Ishikawa (cell line): ENCODE results near the gene AP5M1.
A peak's percentile ranks its signal among the peaks of the same experiment; 100 is the strongest.

Experiments used
- CEBPB ChIP-seq: IDR thresholded peaks from 2 replicates; pipeline ENCODE4 v1.6.1; 2012
- CREB1 ChIP-seq: IDR thresholded peaks from 2 replicates; pipeline ENCODE4 v1.6.1; 2012; ENCODE audit warnings: low read depth
- EP300 ChIP-seq: IDR thresholded peaks from 2 replicates; pipeline ENCODE4 v1.6.1; 2012; ENCODE audit warnings: borderline replicate concordance
- FOXM1 ChIP-seq: IDR thresholded peaks from 2 replicates; pipeline ENCODE4 v1.6.1; 2012; ENCODE audit warnings: low read depth, borderline replicate concordance
- NFIC ChIP-seq: IDR thresholded peaks from 2 replicates; pipeline ENCODE4 v1.6.1; 2012
- RAD21 ChIP-seq: IDR thresholded peaks from 2 replicates; pipeline ENCODE4 v1.6.1; 2012; ENCODE audit warnings: low read depth
- TAF1 ChIP-seq: IDR thresholded peaks from 2 replicates; pipeline ENCODE4 v1.6.1; 2012; ENCODE audit warnings: low read depth, mild to moderate bottlenecking
- TCF12 ChIP-seq: IDR thresholded peaks from 2 replicates; pipeline ENCODE4 v1.6.1; 2012; ENCODE audit warnings: low read depth
- YY1 ChIP-seq: IDR thresholded peaks from 2 replicates; pipeline ENCODE4 v1.6.1; 2012; ENCODE audit warnings: low read depth
- TF ChIP-seq, protein P1 (sequence below): IDR thresholded peaks from 2 replicates; pipeline ENCODE4 v1.6.1; 2012
- TF ChIP-seq, protein P2 (sequence below): IDR thresholded peaks from 2 replicates; pipeline ENCODE4 v1.6.1; 2012; ENCODE audit warnings: low read depth, mild to moderate bottlenecking
- TF ChIP-seq, protein P3 (sequence below): IDR thresholded peaks from 2 replicates; pipeline ENCODE4 v1.6.1; 2012

DNA sequence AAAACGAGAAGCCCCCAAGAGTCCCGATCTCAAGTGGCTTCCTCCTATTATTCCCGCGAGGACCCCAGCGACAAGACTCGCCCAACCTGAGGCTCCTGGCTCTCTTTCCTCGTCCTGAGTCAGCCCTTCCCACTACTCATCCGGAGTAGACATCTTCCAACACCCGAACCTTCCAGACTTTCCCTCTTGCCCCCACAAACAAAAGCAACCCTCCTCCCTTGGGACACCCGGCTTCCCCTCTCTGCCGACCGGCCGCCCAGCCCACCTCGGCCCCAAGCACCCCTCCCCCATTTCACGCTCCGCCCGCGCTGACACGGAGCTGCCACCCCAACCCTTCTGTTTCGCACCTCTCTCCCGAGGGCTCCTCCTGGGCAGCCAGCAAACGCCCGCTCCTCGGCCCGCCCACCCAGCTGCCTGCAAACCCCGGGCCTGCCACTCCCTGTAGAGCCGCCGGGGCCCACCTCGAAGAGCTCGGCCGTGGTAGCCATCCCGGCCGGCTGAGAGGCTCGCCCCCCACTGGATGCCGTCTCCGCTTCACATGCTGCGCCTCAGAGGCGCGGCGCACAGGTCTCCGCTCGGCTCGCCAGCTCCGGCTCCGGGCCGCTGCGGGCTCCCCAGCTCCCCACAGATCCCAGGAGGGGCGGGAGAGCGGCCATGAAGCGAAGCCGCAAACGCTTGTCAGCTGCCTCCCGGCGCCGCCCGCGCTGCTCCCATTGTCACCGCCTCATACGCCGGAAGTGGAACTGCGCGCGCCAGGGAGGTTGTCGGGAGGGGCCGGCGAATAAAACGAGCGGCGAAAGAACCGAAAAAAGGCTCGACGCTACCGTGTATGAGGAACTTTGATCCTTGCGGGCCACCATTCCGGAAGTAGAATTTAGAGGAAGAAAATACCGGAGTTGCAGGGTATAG lies at the start of gene AP5M1, which contains the start of gene EXOC5:
- TF ChIP-seq EP300 = no peak
- TF ChIP-seq NFIC = no peak
- TF ChIP-seq TAF1 = peak; percentile 74
- TF ChIP-seq YY1 = peak; percentile 79
- no peak for TF ChIP-seq CREB1
- TF ChIP-seq RAD21 = no peak
- TF ChIP-seq, protein P1, sequence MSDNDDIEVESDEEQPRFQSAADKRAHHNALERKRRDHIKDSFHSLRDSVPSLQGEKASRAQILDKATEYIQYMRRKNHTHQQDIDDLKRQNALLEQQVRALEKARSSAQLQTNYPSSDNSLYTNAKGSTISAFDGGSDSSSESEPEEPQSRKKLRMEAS = peak; percentile 67; the same call in 1 of the 2 replicates
- TF ChIP-seq, protein P2, sequence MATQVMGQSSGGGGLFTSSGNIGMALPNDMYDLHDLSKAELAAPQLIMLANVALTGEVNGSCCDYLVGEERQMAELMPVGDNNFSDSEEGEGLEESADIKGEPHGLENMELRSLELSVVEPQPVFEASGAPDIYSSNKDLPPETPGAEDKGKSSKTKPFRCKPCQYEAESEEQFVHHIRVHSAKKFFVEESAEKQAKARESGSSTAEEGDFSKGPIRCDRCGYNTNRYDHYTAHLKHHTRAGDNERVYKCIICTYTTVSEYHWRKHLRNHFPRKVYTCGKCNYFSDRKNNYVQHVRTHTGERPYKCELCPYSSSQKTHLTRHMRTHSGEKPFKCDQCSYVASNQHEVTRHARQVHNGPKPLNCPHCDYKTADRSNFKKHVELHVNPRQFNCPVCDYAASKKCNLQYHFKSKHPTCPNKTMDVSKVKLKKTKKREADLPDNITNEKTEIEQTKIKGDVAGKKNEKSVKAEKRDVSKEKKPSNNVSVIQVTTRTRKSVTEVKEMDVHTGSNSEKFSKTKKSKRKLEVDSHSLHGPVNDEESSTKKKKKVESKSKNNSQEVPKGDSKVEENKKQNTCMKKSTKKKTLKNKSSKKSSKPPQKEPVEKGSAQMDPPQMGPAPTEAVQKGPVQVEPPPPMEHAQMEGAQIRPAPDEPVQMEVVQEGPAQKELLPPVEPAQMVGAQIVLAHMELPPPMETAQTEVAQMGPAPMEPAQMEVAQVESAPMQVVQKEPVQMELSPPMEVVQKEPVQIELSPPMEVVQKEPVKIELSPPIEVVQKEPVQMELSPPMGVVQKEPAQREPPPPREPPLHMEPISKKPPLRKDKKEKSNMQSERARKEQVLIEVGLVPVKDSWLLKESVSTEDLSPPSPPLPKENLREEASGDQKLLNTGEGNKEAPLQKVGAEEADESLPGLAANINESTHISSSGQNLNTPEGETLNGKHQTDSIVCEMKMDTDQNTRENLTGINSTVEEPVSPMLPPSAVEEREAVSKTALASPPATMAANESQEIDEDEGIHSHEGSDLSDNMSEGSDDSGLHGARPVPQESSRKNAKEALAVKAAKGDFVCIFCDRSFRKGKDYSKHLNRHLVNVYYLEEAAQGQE = 0 out of 2 replicates have a peak, but pooled peaks have one; percentile 12
- TF ChIP-seq FOXM1 = no peak
- TF ChIP-seq TCF12 = peak; percentile 48; the same call in 1 of the 2 replicates
- no peak for TF ChIP-seq CEBPB
- TF ChIP-seq, protein P3, sequence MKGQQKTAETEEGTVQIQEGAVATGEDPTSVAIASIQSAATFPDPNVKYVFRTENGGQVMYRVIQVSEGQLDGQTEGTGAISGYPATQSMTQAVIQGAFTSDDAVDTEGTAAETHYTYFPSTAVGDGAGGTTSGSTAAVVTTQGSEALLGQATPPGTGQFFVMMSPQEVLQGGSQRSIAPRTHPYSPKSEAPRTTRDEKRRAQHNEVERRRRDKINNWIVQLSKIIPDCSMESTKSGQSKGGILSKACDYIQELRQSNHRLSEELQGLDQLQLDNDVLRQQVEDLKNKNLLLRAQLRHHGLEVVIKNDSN = no peak; the same call in none of the 2 replicates
